ENCODE data around the gene COL27A1. TPM values are rescaled to one million over a fixed set of nuclear protein-coding genes. Genes with fewer than 3 reads are reported as not detected.

The COL27A1 gene
- polyA plus RNA-seq, 2 of the 4 experiments (the other 2 are of a cell fraction) = 6.9 to 20.6 TPM

DNA sequence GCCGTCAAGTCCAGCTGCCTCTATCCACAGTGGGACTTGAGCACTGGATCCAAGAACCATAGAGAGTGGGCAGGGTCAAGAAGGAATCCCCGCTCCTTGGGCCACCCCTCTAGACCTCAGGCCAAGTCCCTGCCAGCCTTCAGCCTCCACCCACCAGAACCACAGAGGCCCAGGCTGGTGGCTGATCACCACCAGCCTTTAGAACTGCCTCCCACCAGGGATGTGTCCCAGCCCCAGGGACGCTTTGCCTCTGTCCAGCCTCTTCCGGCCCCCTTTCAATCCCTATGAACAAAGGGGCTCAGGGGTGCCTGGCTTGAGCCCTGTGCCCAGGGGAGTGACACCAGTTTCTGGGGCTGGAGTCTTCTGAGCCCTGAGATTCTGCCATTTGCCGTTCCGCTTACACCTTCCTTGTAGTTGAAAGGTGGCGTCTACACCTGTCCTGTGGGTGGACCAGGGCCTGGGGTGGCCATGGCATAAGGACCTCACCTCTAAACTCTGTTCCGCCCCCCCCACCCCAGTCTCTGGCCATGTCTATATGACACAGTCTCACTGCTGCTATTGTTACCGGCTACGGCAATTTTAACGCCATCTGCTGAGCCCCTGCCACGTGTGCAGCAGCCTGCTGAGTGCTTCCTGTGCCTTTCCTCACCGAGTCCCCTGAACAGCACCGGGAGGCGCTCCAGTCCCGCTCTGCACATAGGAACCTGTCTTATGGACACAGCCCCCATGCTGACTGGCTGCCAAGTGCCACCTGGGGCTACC lies 131.8 kb downstream of the COL27A1 start:
- TF ChIP-seq ESRRA (IDR thresholded peaks at IDR 0.05; ENCODE audit: borderline replicate concordance, low read length) (no peak), ZFP36 (IDR thresholded peaks at IDR 0.05; ENCODE audit: borderline replicate concordance, partially characterized antibody) (no peak), GATA3 (IDR thresholded peaks at IDR 0.05; ENCODE audit: borderline replicate concordance) (no peak), PHF8 (IDR thresholded peaks at IDR 0.05; ENCODE audit: borderline replicate concordance, low read depth) (no peak), CHD4 (IDR thresholded peaks at IDR 0.05; ENCODE audit: borderline replicate concordance) (no peak), RNF2 (IDR thresholded peaks at IDR 0.05; ENCODE audit: borderline replicate concordance, low read depth) (no peak), SREBF2 (IDR thresholded peaks at IDR 0.05) (no peak), HDAC2 (IDR thresholded peaks at IDR 0.05) (no peak), RAD21 (conservative IDR thresholded peaks at IDR 0.05 in 1 of 2, IDR thresholded peaks at IDR 0.05 in 1 of 2) (no peak), NPAS2 (CRISPR knock-in tag; IDR thresholded peaks at IDR 0.05; ENCODE audit: borderline replicate concordance) (no peak), HOXB5 (CRISPR knock-in tag; IDR thresholded peaks at IDR 0.05) (no peak), RFX5 (IDR thresholded peaks at IDR 0.05) (no peak), ZNF302 (CRISPR knock-in tag; IDR thresholded peaks at IDR 0.05) (no peak), NR3C1 (IDR thresholded peaks at IDR 0.05) (no peak), KDM1A (IDR thresholded peaks at IDR 0.05; ENCODE audit: low read depth) (no peak), CTCF (IDR thresholded peaks at IDR 0.05) (no peak)
- TF ChIP-seq, protein P1, sequence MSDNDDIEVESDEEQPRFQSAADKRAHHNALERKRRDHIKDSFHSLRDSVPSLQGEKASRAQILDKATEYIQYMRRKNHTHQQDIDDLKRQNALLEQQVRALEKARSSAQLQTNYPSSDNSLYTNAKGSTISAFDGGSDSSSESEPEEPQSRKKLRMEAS (IDR thresholded peaks at IDR 0.05) = no peak
- TF ChIP-seq, protein P2, sequence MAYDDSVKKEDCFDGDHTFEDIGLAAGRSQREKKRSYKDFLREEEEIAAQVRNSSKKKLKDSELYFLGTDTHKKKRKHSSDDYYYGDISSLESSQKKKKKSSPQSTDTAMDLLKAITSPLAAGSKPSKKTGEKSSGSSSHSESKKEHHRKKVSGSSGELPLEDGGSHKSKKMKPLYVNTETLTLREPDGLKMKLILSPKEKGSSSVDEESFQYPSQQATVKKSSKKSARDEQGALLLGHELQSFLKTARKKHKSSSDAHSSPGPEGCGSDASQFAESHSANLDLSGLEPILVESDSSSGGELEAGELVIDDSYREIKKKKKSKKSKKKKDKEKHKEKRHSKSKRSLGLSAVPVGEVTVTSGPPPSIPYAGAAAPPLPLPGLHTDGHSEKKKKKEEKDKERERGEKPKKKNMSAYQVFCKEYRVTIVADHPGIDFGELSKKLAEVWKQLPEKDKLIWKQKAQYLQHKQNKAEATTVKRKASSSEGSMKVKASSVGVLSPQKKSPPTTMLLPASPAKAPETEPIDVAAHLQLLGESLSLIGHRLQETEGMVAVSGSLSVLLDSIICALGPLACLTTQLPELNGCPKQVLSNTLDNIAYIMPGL (CRISPR knock-in tag; IDR thresholded peaks at IDR 0.05; ENCODE audit: borderline replicate concordance) = no peak
- TF ChIP-seq, protein P3, sequence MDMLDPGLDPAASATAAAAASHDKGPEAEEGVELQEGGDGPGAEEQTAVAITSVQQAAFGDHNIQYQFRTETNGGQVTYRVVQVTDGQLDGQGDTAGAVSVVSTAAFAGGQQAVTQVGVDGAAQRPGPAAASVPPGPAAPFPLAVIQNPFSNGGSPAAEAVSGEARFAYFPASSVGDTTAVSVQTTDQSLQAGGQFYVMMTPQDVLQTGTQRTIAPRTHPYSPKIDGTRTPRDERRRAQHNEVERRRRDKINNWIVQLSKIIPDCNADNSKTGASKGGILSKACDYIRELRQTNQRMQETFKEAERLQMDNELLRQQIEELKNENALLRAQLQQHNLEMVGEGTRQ (IDR thresholded peaks at IDR 0.05) = no peak
- Histone ChIP-seq H3K4me2 (peak overlapping the region; percentile 49; the same call in 1 of the 3 replicates), H3K4me1 (peaks cover 67% of the 10 kb centered on the region), H3K4me3 (no peak overlapping the region), H3K27ac (peak overlapping the region; percentile 70 to 88), H3K9me3 (no peaks in the 10 kb centered on the region)
- FAIRE-seq (no peak), DNase-seq (ENCODE audit: low read depth in 1 of 2, low spot score in 1 of 2) (no peak), ATAC-seq (no peak)
- POLR2A ChIA-PET = interaction anchor here (0.9 kb wide), 1 partner anchor 205 kb away, joined by 3 read pairs; no protein-coding TSS in a partner anchor
- whole genome bisulfite sequencing (ENCODE audit: missing lambda C conversion rate) = 91% methylated on average over 16 of the region's 16 CpGs
- CTCF ChIA-PET = interaction anchor here (0.6 to 10.0 kb wide), 12 partner anchors 8 to 631 kb away, joined by 3 to 191 read pairs (median 6); partner anchors contain the start of genes AMBP and COL27A1

DNA sequence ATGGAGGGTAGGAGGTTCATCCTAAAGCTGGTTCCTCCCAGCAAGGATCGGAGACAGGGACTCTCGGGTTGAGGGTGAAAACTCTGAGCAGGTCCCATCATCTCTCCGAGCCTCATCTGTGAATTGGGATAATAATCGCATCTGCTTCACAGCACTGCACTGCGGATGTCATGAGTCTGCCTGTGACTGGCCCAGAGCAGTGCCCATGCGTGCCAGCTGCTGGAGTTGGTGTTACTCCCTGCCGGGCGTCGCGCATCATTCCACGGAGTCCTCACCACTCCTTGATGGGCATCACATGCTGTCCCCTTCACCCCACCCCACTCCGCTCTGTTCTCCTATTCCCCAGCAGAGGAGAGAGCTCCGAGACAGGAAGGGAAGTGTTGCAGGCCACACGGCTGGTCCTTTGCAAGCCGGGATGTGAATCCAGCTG lies 132.4 kb downstream of the COL27A1 start:
- FAIRE-seq (no peak), ATAC-seq (peak; percentile 14 to 32; a peak in 5 of 6 replicates), DNase-seq (ENCODE audit: low read depth in 1 of 2, low spot score in 1 of 2) (no peak)
- peaks cover 61% of the 10 kb centered on the region for H3K4me1 ChIP-seq
- 72% methylated on average over 15 of the region's 15 CpGs for WGBS (ENCODE audit: missing lambda C conversion rate)
- H3K27ac ChIP-seq = peak overlapping the region; percentile 70 to 88
- TF ChIP-seq NPAS2 (CRISPR knock-in tag; IDR thresholded peaks at IDR 0.05; ENCODE audit: borderline replicate concordance) (no peak), RCOR1 (IDR thresholded peaks at IDR 0.05; ENCODE audit: low read depth, low read length) (no peak)
- H3K9me3 ChIP-seq = no peaks in the 10 kb centered on the region
- CTCF ChIA-PET = interaction anchor here (0.6 to 10.0 kb wide), 14 partner anchors 9 to 632 kb away, joined by 3 to 191 read pairs (median 5); partner anchors contain the start of genes AMBP and COL27A1
- H3K4me3 ChIP-seq = no peak overlapping the region
- peak overlapping the region; percentile 49 for H3K4me2 ChIP-seq
- POLR2A ChIA-PET = interaction anchor here (0.9 to 1.0 kb wide), 2 partner anchors 8 to 205 kb away, joined by 3 read pairs; no protein-coding TSS in a partner anchor

All from A549 (cell line).